ENCODE data around the gene HDDC3.
"Not testable (repeated sequence)": the region's sequence is repeated elsewhere in the genome, so short reads cannot be mapped to it uniquely, and the experiment has no call there.

The HDDC3 gene

DNA sequence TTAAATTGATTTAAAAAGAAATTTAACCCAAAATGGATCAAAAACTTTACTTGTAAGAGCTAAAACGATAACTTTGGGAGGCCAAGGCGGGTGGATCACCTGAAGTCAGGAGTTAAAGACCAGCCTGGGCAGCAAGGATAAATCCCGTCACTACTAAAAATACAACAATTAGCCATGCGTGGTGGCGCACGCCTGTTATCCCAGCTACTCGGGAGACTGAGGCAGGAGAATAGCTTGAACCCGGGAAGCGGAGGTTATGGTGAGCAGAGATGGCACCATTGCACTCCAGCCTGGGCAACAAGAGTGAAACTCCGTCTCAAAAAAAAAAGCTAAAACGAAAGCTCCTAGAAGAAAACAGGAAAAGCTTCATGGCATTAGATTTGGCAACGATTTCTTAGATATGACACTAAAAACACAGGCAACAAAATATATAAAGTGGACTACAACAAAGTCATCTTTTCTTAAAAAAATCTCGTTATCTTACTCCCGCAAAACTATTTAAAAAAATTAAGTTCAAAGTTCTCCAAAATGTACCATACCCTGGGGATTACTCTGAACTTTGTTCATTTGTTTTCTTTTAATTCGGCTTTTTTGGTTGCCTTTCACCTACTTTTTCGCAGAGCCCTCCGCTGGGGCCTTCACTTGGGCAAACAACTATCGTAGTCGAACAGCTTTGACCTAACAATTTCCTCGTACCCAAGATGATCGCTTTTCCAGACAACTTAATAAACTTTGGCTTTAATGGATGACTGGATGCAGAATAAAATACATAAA, 2.9 kb downstream of the HDDC3 start:
- no peak for DNase-seq

DNA sequence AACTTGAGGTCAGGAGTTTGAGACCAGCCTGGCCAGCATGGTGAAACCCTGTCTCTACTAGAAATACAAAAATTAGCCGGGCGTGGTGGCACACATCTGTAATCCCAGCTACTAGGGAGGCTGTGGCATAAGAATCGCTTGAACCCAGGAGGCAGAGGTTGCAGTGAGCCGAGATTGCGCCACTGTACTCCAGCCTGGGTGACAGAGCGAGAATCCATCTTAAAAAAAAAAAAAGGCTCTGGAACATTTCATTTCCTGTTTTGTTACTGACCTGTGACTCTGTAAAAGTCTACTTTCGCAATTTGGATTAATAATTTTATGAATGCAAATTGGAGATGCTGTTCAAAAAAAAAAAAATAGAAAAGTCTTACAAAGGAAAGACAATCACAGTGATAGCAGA, 4.2 kb downstream of the HDDC3 start:
- DNase-seq: not testable (repeated sequence)

DNA sequence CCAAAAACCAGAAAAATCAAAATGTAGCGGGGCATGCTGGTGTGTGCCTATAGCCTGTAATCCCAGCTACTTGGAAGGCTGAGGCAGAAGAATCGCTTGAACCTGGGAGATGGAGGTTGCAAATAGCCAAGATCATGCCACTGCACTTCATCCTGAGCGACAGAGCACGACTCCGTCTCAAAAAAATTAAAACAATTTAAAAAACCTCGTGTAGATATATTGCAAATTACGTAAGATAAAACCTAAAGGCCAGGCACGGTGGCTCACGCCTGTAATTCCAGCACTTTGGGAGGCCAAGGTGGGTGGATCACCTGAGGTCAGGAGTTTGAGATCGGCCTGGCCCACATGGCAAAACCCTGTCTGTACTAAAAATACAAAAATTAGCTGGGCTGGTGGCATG, 5.6 kb downstream of the HDDC3 start:
- not testable (repeated sequence) for DNase-seq

DNA sequence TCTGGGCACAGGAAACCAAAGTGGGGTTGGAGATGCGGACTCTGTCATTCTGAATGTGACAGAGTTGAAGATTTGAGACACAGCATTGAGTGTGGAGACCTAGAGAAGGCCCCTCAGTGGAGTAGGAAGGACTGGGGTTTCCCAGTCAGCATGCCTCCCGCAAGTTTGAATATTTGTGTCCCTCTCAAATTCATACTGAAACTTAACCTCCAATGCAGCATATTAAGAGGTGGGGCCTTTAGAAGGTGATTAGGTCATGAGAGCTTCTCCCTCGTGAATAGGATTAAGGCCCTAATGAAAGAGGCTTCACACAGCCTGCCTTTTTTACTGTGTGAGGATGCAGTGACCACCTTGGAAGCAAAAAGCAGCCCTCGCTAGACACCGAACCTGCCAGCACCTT, 8.0 kb downstream of the HDDC3 start:
- DNase-seq: no peak

DNA sequence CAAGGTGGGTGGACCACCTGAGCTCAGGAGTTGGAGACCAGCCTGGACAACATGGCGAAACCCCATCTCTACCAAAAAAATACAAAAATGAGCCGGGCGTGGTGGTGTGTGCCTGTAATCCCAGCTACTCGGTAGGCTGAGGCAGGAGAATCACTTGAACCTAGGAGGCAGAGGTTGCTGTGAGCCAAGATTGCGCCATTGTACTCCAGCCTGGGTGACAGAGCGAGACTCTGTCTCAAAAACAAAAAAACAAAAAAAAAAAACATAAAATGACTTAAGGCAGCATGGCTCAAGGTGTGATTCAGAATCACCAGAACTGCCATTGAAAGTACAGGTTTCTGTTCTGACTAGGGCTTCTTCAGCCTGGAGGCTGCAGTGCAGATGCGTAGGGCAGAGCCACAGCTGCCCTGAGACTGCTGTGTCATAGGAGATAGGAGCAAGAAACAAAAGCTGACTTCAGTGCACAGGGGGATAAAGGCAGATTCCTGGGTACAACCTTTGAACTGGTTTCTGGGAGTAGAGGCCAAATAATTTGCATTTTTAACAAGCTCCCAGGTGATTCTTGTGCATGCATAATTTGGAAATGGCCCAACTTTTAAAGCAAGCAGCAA, 9.5 kb downstream of the HDDC3 start:
- not testable (repeated sequence) for DNase-seq

DNA sequence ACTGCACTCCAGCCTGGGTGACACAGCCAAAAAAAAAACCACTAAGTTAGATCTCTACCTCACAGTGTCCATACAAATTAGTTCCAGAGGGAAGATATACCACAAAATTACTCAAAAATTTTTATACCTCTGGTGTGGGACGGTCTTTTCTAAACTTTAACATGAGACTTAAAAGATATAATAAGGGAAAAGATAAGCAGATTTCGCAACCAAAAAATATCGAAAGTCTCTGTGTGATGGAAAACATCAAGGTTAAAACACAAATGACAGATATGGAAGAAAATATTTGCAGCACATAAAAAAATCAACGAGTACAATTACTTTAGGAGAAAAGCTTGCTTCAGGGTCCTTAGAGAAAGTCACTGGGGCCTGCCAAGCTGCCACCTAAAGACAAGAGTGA, 10.5 kb downstream of the HDDC3 start:
- no peak for DNase-seq

DNA sequence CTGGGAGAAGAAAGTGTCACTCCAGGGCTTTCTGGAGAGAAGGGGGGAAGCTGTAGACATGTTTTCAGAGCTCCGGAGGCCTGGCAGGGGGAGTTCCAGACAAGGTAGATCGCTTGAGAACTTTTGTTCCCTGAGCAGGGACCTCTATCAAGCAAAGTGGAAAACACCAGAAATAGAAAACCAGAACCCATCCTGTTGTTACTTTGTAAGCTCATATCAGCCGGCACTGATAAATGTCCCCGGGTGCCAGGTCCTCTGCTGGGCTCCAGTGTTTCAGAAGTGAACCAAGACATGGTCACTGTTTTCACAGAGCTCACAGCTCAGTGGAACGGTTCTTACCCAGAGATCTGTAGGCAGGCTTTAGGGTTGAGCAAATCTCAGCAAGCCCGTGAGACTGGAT, 13.5 kb downstream of the HDDC3 start:
- no peak for DNase-seq

DNA sequence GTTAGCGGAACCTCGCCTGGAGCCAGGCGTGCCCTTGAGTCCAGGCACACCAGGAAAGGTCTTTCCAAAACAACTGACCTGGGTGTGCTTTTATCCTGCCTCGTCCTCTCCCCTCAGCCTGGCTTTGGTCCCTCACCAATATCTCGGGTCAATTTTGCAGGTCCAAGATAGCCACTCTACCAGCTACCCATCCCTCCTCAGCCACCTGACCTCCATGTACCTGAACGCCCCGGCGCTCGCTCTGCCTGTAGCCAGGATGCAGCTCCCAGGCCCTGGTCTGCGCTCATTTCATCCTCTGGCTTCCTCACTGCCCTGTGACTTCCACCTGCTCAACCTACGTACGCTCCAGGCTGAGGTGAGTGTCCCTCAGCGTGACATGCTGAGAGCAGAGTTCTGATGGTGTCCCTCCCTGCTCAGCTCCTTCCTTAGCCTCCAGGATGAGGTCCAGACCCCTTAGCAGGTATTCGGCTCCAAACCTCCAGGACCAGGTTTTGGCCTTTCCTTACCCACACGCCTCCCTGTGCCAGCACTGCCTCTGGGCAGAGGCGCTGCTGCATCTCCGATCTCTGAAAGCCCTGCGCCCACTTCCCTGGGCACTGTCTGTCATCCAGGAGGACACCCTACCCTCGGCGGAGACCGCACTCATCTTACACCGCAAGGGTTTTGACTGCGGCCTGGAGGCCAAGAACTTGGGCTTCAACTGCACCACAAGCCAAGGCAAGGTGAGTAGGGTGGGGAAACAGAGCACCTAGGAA, 14.1 kb downstream of the HDDC3 start:
- no peak for DNase-seq

DNA sequence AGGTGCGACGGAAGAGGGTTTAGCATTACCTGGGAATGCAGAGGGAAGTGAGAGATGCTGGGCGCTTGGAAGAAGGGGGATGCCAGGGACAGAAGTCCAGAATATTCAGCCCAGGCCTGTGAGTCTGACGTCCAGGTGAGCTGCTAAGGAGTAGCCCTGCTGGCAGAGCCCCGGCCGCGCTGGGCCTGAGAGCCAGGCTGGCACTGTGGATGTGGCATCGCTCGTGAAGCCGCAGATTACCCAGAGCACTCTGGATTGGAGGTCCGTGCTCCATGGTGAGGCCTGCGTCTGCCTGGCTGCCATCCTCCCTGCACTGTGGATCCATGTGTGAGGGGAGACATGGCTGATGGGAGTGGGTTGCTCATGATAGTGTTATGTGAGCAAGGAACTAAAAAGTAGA, 14.8 kb downstream of the HDDC3 start:
- DNase-seq: no peak

DNA sequence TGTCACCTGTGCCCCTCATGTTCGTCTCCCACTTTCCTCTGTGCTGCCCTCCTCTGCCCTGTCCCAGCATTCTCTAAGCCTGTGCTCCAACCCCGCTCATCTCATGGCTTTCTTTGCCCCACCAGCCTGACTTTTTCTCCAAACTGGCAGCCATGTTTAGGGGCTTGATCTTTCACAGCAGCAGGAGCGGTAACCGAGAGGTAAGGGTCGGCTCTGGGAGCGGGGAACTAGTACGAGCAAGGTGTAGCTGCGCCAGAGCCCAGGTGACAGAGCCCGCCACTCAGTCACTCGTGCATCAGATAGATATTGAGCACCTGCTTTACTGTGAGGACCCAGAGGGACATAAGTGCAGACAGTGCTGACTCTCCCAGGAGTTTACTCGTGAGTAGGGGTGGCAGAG, 15.9 kb downstream of the HDDC3 start:
- DNase-seq: no peak

DNA sequence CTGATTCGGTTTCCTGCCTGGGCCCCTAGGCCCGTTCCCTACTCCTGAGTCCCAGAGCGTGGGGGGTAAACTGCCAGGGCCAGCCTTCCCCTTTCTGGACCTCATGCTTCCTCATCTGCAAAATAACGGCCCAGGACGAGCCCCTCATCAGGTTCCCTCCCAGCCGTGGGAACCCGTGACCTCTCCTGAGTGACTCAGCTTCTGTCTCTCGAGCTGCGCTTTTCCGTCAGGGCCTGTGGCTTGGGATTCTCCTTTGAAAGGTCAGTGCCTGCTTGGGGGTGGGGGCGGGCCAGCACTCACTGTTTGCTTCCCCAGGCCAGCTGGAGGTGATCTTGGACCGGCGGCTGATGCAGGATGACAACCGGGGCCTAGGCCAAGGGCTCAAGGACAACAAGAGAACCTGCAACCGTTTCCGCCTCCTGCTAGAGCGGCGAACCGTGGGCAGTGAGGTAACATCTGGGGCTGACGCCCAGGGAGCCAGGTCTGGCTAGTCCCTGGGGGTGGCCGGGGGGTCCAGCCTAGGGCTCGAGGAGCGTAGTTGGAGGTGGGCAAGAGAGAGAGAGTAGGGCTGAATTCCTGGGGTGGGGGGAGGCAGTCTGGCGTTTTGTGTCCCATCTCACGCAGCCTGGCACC, 16.4 kb downstream of the HDDC3 start:
- no peak for DNase-seq

DNA sequence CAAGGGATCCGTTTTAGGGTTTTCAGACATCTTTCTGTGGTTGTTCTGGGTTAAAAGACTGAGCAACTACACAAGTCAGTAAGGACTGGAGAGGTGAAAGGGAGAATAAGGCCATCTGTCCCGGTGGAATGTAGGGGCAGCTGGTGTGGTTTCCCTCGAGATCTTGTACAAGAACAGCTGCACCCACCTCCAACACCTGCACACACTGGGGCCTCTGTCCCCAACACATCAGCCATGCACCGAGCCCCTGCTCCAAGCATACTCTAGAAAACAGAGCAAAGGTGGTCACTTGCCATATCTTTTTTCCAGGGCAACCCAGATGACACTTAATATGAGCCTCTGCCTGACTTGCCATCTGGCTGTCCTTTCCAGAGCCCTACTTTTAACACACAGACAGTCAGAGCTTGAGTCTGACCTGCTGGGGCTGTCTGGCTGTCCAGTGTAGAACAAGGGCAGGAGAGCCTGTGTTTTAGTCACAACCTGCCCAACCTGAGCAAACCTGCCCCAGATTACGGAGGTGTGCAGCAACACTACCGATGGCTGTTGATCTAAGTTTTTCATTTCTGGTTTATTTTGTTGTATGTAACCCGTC, 17.0 kb downstream of the HDDC3 start:
- no peak for DNase-seq

DNA sequence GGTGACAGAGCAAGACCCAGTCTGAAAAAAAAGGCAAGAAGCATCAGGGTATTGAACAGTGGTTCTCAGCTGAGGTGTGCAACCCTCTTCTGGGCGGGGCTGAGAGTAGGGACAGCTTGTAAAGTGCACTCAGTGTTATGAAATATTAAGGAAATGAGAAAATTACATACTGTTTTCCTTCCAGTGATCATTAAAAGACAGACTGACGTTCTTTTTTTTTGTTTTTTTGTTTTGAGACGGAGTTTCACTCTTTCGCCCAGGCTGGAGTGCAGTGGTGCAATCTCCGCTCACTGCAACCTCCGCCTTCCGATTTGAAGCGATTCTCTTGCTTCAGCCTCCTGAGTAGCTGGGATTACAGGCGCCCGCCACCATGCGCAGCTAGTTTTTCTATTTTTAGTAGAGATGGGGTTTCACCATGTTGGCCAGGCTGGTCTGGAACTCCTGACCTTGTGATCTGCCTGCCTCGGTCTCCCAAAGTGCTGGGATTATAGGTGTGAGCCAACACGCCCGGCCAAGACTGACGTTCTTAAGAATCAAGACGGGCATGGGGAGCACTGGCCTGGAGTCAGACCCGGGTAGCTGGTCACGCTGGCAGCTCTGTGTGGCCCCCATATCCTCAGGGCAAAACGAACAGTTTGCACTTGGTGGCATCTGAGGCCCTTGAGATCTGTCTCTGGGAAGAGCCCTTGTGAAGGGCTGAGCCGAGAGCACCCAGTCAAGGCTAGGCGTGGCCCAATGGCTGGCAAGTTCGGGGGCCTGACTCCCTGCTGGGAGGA, 17.9 kb downstream of the HDDC3 start:
- no peak for DNase-seq

DNA sequence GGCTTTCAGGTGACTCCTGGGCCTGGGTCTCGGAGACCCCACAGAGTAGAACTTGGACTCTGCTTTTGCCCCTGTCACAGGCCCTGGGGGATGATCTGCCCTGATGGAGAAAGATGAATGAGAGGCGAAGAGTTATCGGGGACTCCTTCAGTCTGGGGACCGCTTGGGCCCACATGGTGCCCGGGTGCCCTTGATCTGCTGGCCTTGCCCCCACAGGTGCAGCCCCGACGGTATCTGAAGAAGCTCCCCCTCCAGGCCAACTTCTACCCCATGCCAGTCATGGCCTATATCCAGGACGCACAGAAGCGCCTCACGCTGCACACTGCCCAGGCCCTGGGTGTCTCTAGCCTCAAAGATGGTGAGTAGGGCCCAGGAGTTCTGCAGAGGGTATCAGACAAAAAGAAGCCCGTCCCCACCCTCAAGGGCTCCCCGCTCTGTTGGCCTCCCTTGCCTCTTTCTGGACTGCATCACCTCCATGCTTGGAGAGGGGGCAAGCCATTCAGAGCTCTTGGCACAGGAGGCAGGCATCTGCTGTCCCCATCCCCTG, 18.9 kb downstream of the HDDC3 start:
- DNase-seq: no peak

DNA sequence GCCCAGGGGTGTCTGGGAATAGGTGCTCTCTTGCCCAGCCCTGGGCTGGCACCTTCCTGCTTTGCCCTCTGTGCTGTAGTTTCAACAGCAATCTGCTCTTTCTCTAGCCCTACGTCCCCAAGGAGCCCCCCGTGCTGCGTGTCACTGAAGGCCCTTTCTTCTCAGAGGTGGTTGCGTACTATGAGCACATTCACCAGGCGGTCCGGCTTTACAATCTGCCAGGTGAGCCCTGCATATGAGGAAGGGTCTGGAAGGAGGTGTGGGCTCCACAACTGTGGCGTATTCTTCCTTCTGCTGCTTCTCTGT, 19.6 kb downstream of the HDDC3 start:
- no peak for DNase-seq

DNA sequence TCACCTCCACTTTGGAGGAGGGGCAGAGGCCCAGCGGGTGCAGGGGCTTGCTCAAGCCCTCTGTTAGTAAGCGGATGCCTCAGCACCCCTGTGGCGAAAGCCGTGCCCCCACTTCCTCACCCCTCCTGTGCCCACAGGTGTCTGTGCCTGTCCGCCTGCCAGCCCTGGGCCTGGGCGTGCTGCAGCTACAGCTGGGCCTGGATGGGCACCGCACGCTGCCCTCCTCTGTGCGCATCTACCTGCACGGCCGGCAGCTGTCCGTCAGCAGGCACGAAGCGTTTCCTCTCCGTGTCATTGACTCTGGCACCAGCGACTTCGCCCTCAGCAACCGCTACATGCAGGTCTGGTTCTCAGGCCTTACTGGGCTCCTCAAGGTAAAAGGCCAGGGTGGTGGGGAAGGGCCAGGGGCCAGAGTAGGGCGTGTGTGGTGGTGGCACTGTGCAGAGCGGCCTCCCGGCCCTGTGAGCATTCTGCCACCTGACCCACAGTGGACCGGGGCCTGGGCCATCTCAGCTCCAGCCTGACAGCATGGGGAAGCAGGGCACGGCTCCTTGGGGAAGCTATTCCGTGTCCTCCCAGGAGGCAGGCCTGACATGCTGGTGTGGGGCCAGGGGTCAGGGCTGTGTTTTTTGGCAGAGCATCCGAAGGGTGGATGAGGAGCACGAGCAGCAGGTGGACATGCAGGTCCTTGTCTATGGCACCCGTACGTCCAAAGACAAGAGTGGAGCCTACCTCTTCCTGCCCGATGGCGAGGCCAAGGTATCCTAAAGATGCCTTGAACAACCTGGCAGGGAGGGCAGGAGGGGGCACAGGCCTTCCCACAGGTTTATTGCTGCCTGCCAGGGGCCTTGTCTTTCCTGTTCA, 20.2 kb downstream of the HDDC3 start:
- no peak for DNase-seq

DNA sequence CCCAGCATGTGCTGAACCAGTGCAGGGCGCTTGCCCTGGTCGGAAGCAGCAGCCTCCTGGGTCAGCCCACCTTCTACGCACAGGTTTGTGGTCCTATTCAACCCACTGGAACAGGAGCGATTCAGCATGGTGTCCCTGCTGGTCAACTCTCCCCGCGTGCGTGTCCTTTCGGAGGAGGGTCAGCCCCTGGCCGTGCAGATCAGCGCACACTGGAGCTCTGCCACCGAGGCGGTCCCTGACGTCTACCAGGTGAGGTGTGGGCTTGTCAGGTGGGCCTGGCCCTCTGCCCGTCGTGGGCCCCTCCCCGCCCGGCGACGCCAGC, 21.1 kb downstream of the HDDC3 start:
- no peak for DNase-seq

DNA sequence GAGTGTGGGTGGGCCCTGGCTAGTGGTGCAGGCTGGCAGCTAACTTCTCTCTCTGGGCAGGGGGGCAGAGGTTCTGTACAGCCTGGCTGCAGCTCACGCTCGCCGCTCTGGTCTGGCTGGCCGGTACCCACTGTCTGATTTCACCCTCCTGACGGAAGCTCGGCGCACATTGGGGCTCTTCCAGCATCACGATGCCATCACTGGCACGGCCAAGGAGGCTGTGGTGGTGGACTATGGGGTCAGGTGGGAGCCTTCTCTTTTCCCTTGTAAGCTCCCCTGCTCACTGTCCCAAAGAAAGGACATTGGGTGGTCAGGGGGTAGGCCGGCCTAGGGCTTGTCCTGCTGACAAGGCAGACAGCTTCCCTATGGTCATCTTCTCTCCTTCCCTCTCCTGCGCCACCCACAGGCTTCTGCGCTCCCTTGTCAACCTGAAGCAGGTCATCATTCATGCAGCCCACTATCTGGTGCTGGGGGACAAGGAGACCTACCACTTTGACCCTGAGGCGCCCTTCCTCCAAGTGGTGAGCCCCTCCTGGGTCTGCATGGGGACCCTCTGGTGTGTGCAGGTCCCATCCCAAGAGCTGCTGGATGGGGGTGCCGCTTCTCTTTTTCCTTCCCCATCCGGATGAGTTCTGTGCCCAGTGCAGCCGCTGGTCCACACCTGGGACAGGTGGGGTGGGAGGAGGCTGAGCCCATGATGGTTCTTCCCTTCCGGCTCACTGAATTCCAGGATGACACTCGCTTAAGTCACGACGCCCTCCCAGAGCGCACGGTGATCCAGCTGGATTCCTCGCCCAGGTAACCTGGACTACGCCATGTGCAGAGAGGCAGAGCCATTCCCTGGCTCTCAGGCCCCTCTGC, 21.7 kb downstream of the HDDC3 start:
- DNase-seq: no peak

DNA sequence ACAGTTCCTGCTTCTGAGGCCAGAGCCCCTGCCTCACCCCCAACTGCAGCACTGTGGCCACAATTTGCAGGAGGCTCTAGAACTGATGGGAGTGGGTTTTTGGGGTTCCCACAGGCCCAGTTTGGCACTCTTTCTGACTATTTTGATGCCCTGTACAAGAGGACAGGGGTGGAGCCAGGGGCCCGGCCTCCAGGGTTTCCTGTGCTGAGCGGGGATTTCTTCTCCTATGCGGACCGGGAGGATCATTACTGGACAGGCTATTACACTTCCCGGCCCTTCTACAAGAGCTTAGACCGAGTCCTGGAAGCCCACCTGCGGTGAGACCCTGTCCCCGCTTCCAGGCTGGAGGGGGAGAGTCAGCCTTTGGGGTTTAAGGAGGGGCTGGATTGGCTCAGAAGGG, 22.4 kb downstream of the HDDC3 start:
- no peak for DNase-seq

DNA sequence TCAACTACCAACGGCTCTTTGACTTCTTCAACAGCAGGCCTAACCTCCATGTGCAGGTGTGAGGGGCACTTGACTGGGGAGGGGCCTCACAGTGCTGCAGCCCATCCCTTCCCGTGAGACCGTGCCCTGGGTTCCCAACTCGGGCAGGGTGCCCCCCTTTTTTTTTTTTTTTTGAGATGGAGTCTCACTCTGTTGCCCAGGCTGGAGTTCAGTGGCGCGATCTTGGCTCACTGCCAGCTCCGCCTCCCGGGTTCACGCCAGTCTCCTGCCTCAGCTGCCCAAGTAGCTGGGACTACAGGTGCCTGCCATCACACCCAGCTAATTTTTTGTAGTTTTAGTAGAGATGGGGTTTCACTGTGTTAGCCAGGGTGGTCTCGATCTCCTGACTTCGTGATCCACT, 22.9 kb downstream of the HDDC3 start:
- not testable (repeated sequence) for DNase-seq
